GM21526 (cell line): ENCODE data around the gene AKAP8.
"Not testable (repeated sequence)": the region's sequence is repeated elsewhere in the genome, so short reads cannot be mapped to it uniquely, and the experiment has no call there.

Experiments
- ATAC-seq: cut with Tn5 transposase; IDR thresholded peaks from one replicate; pipeline ENCODE4 v1.9.1; 2021; ENCODE audit warnings: moderate library complexity; ENCODE audit not compliant: unreplicated experiment, low FRiP score

The AKAP8 gene

DNA sequence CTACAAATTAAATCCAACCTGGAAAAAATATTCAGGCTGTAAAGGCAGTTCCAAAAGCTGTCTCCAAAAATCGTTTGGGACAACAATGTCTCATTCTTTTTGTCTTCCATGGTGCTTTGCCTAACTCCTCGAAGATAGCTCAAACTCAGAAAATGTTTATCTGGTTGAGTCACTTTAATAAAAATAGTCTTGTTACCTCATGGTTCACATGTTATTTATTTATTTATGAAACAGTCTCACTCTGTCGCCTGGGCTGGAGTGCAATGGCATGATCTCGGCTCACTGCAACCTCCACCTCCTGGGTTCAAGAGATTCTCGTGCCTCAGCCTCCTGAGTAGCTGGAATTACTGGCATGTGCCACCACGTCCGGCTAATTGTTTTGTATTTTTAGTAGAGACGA lies 42.4 kb downstream of the AKAP8 start:
- no peak for ATAC-seq

DNA sequence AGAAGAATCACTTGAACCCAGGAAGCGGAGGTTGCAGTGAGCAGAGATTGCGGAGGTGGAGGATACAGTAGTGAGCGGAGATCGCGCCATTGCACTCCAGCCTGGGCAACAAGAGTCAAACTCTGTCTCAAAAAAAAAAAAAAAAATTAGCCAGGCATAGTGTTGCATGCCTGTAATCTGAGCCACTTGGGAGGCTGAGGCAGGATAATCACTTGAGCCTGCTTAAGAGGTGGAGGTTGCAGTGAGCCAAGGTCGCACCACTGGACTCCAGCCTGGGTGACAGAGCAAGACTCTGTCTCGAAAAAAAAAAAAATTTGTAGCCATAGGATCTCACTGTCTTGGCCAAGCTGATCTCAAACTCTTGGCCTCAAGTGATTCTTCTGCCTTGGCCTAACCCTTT lies 43.6 kb downstream of the AKAP8 start:
- not testable (repeated sequence) for ATAC-seq

DNA sequence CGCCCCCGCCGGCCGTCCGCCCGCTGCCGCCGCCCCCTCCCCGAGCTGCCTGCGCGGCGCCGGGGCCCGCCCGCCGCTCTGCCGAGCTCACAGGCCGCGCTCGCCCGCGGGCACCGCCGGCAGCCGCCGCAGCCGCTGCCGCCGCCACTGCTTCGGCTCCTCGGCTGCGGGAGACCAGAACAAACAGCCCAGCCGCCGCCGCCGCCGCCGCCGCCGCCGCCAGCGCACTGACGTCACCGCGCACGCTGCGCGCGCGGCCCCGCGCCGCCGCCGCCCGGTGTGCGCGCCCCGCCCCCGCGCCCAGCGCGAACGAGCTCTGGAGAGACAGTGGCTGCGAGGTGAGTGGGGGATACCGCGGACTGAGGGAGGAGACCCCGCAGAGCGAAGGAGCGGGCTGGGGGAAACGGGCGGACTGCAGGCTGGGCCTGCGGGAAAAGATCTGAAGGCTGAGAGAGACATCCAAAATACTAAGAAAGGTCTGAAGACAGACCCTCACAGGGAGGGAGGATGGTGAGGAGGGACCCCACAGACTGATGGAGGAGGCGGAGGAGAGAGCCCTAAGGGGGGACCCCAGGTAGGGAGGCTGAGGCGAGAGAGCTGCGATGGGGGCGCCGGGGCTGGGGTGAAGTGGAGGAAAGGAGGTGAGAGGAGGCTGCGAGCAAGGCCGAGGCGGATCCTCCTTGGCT lies 47.1 kb downstream of the AKAP8 start, which contains the start of gene BRD4:
Gene BRD4, minus strand, starts transcription at position 229 of the 686 bp plus-strand sequence. CDS start 59,440 bp downstream, outside the sequence.
- no peak for ATAC-seq

DNA sequence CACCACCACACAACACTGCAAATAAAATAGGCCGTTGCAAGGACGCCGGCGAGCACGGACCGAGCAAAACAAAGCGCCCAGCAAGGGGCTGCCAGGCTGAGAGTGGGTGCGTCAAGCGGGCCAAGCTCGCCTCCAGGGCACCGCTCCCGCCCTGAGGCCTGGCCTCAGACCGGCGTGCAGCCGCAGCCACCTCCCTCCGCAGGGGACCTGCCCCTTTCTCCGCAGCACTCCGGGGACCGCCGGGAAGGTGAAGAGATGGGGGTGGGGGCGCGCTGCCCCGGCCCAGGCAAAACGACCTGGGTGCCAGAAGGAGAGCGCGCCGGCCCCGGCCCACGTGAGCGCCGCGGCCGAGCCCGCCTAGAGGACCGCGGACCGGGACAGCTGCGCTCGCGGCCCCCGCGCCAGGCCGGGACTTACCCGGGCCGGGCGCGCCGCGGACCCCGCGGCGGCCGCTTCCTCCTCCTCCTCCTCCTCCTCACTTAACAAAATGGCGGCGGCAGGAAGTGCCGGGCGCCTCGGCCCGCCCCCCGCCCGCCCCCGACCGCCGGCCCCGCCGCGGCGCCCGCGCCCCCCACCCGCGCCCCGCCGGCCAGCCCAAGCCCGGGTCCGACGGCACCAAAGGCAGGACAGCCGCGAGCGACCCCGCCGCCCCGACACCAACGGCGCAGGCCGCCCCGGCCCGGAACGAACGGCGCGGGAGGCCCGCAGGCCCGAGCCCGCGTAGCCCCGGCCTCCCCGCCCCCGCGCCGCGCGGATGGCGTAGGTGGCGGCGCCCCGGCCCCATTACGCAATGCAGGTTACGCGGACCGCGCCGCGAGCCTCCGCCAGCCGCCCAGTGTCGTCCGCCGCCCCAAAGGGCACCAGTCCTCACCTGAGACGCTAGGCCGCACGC lies 47.9 kb downstream of the AKAP8 start:
- no peak for ATAC-seq

DNA sequence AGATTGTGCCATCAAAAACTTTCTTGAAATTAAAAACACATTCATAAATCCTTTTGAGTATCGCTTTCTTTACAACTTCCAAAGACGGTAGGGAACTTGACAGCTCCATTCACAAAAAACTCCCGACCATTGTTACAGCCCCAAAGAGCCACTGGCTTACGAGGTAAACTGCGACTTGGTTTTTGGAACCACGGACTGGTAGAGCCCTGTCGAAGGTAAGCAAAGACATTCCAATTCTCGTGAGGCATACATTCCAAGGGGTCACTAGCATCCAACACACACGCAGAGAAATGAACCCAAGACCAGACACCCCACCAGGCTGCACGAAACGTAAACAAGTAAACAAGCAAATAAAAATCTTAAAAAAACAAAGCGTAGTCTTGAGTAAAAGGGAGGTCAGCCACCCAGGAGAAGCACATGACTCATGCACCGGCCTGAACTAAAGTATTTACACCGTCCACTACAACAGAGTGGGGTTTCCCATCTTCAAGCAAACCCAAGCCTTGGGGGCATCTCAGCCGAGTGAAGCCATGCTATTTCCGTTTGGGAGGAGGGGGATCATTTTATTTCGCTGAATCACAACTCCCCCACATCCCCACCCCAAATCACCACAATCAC lies 48.7 kb downstream of the AKAP8 start:
- ATAC-seq: no peak

DNA sequence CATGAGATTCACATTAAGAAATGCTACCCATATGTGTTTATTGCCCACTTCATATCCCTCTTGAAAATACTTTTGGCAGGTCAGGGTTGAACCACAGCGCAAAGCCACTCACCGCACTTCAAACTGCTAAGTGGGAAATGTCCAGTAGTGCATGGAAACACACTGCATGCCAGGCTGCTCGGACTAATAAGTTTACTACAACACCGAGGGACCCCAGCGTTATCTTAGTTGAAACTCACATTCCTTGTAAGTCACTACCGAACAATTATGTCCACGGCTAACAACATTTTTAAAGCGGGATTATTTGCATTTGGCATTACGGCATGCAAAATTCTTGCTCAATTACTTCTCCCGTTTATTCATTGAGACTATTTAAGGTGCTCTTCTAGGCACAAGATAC lies 51.3 kb downstream of the AKAP8 start:
- no peak for ATAC-seq

DNA sequence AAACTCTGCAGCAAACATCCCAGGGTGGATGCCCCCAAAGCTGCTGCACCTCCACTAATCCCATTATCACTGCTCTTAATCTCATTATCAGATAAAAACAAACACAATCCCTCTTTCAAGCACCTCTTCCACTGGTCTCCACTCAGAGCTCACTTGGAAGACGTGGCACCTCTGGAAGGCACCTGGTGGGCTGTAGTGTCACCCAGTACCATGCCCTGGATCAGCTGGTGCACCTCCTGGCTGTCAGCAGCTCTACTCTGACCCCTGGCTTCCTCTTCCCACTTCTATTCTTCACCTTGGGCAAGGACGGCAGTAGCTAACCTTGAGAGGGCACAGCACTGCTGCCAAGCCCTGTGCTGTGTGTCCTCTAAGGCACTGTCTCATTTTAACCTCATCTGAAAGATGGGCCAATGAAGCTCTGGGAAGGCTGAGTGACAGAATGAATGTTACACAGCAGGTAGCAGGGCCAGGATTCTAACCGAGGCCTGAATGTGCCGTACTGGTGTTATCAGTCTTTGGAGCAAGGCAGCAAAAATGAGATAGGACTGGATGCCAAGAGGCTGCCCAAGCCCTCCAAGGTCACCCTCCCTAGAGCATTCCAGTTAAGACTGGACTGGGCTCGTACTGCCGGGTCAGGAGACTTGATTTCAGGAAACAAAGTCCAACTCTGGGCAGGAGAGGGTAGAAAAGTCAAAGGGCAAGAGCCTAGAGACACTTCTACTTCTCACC lies 54.6 kb downstream of the AKAP8 start:
- ATAC-seq: no peak

DNA sequence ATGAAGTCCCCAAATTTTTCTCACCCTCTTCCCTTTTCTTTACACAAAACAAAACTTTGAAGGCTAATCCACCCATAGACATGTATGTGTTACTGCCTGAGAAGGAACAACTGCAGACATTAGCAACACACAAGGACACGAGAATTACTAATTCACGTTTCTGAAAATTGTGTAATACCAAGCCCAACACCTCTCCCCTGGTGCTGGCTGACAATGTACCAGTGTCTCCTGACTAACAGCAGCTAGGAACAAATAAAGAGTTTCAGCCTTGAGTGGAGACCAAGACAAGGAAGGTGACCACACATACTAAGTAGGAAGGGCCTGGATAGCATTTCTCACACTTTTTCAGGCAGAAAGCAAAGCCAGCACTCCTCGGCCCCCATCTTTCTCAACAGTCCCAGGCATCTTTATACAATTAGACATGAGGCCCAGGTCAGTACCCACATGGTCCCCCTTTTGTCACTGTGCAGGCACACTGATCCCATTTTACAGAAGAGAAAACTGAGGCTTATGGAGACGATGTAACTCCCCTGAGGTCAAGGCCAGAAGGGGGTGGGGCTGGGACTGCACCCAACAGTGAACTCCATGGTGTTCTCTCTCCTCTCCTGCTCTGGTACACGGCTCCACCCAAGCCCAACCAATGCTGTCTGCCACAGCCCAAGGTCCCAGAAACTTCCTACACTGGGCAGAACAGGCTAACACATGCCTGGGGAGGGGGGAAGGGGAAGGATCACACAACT lies 55.9 kb downstream of the AKAP8 start:
- no peak for ATAC-seq

DNA sequence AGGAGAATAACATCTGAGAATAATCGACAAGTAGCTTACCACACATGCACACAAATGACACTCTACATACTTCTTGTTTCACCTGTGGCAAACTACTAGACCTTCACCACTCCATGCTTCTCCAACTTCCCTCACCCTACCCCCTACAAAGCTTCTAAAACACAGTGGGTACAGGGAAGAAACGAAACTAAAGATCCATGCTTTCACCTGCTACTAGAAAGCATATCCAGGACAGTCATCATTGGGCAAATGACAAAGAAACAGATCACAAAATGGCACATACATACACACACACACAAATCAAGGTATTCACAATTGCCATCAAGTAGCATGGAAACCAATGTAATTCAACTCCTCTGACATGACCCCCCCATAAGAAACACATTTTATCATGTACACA lies 57.8 kb downstream of the AKAP8 start:
- ATAC-seq: no peak

DNA sequence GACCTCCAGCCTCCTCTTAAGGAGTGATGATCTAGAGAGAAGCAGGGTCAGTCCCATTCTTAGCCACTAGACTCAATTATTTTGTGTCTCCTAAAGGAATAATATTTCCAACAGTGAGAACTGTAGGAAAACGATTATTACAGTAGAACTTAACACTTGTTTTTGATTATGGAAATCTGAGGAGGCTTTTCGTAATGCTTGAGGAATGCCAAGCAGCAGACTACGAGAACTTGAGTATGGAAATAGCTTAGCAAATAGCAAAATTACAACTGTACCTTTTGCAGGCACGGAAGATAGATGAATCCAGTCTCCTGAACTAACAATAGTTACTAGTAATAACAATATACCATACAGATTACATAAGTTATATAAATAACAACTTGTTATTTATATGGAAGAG lies 59.5 kb downstream of the AKAP8 start:
- no peak for ATAC-seq

DNA sequence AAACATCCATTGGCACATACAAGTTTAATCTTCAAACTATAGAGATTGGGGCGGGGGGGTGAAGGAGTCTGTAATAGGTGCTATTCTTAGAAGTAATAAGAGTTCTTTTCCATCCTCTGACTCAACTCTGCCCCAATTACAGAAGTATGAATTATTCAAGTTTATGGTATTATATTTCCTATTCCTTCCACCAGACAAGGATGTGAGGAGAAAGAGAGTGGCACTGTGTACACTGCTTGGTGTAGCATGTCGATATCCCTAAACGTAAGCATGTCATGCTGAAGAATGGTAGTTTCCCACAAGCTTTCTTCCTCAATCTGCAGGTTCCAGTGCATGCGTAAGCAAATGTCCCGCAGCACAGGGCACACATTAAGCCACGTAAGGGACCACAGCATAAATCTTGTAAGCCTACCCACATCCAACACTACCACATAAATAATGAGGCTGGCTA lies 61.3 kb downstream of the AKAP8 start:
- no peak for ATAC-seq

DNA sequence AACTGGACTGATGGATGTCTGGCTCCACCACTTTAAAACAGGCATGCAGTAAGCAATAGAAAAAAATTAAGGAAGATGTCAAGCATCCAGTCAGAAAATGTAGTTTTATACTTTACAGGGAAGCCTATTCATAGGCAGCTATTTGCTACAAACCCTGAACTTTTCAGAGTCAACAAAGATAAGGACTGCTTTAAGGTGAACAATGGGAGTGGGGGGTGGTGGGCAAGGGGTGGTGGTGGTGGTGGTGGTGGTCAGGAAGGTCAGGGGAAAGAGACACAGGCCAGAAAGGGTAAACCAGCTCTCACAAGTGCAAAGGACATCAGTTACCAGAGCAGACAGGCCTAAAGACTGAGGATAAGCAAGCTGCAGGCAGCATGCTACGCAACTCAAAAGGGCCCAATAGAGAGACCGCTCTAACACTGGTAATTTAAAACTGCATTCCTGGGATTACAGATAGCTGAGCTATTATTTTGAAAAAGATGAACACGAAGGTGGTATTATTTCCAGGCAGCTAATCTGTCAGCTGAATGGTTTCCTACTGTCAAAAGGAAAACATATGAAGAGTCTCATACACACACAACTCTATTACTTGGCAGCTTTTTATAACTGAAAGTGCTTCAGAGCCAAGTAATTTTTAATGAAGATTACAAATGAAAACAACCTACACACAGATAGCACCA lies 62.1 kb downstream of the AKAP8 start:
- no peak for ATAC-seq

DNA sequence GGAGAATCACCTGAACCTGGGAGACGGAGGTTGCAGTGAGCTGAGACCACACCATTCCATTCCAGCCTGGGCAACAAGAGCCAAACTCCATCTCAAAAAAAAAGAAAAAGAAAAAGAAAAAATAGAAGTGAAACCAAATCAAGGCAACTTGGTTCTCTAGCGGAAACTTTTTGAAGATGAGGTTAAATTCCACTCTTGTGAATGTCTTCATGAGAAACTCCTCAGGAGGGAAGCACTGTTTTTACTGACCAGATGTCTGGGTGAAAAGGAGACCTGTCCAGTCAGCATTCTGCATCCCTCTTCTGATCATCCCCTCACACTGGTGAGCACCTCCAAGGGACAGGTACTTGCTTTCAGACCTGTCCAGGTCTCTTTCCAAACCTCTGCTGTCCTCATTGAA lies 63.1 kb downstream of the AKAP8 start:
- no peak for ATAC-seq

DNA sequence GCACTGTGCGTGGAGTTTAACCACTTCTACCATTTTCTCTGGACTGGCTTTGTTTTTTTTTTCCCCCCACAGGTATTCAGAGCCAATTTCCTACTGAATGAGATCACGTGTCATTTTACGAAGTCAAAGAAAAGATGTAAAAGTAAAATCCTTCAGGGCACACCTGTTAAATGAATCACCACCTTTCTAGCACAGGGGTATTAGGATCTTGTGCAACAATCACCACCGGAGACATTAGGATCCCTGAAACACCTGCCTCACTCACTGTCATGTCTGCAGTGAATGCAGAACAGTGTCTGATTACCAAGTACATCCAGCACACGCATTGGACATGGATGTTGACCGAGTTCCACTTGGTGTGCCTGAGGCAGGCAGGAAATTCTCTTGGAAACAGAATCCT lies 64.5 kb downstream of the AKAP8 start:
- ATAC-seq: no peak

DNA sequence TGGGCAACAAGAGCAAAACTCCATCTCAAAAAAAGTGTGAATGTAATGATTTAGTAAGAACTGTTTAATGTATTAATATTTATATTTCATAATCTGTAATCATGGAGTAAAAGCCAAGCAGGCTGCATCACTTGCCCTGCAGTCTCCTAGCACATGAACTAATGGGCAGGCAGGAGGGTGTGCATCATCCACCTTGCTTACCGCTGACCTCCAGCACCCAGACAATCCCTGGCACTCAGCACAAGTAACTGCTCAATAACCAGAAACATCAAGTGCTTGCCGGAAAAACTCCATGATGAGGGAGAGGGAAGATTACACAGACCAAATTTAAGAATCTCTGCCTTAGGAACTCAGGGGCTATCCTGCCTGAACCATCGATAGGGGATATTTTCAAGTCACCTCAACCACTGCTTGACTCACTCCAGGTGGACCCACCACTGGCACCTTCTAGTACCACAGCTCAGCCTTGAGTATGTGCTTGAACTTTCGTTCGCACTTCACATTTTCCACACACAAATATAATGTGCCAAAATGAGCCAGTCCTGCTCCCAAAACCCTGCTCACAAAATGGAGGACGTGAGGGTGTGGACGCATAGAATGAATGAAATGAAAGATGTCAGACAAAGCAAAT lies 65.8 kb downstream of the AKAP8 start:
- ATAC-seq: no peak

DNA sequence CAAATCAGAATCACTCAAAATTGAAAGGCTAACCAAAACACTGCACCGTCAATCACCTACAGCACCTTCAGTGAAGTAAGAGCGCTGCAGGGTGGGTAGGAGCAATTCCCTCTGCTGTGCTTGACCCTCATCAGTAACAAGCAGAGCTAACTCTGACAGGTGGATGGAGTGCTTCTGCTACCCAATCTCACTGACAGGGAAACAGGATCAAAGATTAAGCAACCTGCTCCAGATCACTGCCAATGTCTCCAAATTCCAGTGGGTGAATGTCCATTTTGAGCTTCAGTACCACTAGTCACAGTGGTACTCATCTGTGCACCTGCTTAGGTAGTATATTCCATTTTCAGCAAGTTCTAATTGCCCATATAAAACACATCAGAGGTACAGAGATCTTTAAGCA lies 72.4 kb downstream of the AKAP8 start:
- ATAC-seq: no peak

DNA sequence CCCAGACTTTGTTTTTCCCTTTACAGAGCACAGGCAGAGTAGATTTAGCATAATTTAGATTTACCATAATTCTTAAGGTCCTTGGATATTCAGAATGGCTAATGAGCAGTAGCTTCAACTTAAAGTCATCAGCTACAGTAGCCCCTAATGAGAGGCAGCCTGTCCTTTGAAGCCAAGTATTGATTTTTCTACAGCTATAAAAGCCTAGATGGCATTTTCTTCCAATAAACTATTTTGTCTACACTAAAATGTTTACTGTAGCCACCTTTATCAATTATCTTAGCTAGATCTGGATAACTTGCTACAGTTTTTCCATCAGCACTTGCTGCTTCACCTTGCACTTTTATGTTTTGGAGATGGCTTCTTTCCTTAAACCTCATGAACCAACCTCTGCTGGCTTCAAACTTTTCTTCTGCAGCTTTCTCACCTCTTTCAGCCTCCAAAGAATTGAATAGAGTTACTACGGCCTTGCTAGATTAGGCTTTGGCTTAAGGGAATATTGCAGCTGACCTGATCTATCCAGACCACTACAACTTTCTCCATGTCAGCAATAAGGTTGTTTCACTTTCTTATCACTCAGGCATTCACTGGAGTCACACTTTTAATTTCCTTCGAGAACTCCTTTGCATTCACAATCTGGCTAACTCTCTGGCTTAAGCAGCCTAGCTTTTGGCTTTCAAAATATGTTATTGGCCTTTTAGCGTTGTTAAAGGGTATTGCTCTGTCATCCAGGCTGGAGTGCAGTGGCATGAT lies 73.8 kb downstream of the AKAP8 start:
- no peak for ATAC-seq

DNA sequence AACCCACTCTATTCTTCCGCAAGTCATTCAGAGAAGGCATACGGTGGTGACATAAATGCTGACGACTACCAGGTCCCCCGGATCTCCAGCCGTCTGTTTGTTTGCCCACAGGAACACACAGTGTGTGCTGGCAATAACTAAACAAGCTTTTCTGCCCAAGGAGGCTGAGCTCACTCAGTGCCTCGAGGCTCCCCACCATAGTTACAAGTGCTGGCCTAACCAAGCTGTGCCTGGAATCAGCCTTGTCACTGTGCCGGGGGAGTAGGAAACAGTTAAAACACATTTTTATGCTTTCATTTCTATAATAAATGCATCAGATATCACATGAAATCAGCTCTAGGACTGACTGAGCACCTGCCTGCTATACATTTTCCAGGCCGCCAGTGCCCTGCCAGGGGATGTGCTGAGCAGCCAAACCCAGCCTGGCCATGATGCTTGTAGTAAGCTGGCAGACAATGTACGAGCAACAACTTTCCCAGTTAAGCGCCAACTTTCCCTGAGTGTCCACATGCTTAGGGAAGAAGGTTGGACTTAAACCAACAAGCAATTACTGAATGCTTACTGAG lies 75.4 kb downstream of the AKAP8 start:
- no peak for ATAC-seq
